Renal cortical epithelial cell (primary cell): ENCODE results near the gene UGGT1. TPM values are rescaled to one million over a fixed set of nuclear protein-coding genes. Genes with fewer than 3 reads are reported as not detected.
"Not testable (repeated sequence)": the region's sequence is repeated elsewhere in the genome, so short reads cannot be mapped to it uniquely, and the experiment has no call there.

Experiments used
- DNase-seq: peaks from one replicate; pipeline ENCODE4 v3.0.0-alpha.2; 2011; ENCODE audit warnings: low read depth
- total RNA-seq: library from RNA; depleted of rRNA; stranded (reverse); fragments of >200 nt; gene quantifications from 2 replicates; pipeline ENCODE4 v1.2.3, GENCODE V29; 2014

UGGT1 gene
- total RNA-seq, 1 donor from 2014 or later = 126 TPM

GRCh38 chr2:128170776-128171175 is 79.8 kb downstream of the UGGT1 start:
- DNase-seq = no peak

GRCh38 chr2:128172191-128172590 is 81.2 kb downstream of the UGGT1 start:
- no peak for DNase-seq

- DNase-seq = peak; percentile 16
These were observed 83.1 kb downstream of the UGGT1 start for GRCh38 chr2:128174067-128174466.

DNA sequence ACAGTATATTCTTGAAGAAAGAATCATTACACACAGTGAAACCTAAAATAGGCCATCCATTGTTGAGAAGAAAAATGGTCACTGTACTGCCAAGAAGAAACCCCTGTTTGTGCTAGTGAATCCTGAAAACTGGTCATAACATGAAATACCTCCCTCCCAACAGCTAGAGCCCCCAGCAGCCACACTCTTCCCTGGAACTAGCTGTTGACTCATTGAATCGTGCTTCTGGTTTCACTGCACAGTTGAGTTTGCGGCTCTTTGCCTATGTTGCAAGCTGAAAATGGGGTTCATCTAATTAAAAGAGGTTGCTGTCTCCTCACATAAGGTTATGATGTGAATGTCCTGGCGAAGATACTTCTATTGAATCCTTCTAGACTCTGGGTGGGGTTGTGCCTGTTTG is 86.3 kb downstream of the UGGT1 start:
- DNase-seq = no peak

GRCh38 chr2:128178149-128178649 is 87.2 kb downstream of the UGGT1 start:
- no peak for DNase-seq

DNA sequence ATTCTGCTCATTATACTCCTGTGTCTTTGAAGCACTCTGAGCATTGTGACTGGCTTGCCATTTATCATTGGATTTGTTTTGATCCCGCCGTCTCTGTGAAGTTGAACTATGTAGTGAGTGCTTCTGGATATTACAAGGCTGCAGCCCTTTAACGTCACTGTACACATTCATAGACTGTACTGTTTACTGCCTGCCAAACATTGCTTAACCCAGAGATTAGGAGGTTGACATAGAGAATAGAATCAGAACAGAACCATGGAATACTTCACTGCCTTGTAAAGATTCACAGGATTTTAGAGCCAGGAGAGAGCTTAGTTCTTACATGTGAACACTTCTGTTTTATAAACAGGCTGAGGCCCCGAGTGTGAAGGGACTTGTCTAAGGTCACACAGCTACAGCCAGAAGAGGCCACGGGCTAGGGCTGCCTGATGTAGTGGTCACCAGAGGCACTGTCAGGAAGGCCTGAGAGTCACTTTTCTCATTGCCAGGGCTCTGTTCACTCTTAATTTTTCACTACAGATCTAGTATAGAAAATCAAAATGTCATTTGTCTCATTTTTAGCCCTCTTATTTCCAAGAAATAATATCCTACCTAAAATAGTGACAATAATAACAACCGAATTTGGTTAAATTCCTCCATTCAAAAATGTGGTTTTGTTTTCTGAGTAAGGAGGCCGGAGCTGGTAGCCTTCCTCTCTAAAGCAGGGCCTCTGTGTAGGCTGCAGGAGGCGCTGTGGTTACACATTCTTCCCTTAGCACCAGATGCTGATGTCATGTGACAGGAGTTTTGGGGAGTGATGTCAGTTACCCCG is 87.9 kb downstream of the UGGT1 start:
- peak; percentile 51 for DNase-seq

DNA sequence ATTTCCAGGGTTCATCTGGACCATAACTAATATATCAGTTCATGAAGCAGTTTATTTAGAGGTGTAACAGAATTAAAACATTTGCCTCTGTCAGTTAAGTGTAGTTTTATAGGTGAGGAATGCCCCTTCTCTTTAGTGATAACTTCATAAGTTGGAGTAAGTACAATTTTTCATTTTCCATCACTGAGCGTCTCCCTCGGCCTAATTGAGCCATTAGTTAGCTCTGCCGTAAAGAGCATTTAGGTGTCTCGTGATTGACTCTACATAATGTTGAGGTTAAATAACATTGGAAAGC is 88.4 kb downstream of the UGGT1 start:
- DNase-seq = no peak

DNA sequence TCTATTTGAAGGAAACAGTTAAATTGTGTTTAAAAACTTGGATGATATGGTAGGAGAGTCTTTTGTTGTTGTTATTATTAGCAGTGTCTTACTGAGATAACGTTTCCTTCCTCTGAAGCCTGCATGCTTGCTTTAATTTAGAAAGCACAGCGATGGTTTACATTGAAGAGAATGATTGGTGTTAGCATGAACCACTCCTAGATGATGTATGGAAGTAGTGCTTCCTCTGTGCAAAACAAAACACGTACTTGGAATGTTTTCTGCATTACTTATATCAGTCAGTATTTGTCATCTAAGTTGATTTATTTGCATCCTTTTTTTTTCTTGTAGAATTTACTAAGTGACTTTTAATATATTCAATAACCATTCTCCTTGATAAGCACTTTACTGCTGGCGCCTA is 89.0 kb downstream of the UGGT1 start:
- DNase-seq = no peak

- no peak for DNase-seq
These were observed 94.6 kb downstream of the UGGT1 start for GRCh38 chr2:128185576-128185975.

DNA sequence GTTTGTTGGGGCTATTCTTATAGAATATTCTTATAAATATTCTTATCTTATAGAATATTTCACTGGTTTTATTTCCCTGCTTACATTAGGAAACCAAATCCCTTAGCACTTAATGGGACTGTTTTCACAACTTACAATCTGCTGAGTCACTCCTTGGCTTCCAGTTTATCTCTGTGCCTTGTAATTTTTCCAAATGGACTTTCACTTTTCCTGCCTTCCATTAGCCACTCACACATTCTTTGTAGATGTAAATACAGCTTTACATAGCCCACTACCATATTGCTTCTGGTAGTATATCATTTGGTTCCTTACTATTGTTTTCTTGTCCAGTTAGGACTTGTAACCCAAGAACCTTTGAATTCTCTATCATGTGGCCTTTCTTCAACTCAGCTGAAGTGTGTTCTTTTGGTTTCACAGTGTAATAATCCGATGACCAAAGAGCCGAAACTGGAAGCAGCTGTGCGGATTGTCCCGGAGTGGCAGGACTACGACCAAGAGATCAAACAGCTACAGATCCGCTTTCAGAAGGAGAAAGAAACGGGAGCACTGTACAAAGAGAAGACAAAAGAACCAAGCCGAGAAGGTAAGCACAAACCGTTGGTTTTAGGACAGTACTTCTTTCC is 96.1 kb downstream of the UGGT1 start:
- DNase-seq = peak; percentile 75

DNA sequence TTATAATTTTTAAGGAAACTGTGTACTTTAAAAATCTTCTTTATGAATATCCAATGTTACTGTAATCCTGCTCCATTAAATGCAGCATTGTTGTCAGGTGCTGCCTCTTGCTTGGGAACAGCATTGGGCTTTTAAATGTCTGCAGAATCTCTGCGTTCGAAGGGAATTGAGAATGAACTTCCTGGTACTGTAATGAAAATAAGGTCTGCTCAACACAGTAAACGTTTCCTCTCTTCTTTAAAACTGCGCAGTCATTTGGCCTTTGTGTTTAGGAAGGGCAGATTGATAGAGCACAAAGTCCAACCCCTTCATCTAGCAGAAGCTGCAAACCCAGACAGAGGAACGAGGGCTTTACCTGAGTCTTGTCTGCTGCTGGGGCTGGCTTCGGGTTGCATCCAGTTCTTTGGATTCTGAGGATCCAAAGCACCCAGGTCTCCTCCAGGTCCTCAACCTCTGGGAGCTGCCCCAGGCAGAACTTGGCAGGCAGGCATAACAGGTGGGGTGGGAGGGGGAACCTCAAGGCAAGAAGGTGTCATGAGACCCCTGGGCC is 104.5 kb downstream of the UGGT1 start:
- DNase-seq = no peak

DNA sequence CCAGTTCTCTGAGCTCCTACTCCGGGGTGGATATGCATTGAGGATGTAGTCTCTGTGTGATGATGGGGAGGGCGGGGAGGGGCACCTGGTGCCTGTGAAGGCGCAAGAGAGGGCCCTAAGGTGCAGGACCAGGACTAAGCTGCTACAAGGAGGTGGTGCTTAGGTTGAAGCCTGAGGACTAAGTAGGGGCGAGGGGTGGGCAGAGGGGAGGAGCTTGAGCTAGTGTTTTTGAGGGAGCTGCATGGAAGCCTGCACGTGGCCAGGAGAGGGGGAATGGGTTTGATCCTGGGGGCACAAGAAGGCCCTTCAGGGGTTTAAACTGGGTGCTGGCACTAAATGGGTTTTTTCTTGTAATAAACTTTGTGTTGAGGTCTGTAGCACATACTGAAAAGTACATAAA is 105.0 kb downstream of the UGGT1 start:
- DNase-seq = no peak

GRCh38 chr2:128196471-128196931 is 105.5 kb downstream of the UGGT1 start:
- DNase-seq = peak; percentile 8

DNA sequence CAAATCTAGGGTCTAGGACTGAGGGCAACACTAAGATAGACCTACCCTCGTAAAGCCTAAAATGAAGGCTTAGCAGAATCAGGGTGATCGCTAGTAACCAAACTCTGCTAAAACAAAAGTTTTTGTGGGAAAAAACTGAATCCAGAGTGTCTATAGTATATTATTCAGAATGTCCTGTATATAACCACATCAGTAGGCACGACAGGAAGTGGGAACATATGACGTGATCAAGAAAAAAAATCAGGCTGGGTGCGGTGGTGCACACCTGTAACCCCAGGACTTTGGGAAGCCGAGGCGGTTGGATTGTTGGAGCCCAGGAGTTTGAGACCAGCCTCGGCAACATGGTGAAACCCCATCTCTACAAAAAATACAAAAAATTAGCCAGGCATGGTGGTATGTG is 106.1 kb downstream of the UGGT1 start:
- no peak for DNase-seq

DNA sequence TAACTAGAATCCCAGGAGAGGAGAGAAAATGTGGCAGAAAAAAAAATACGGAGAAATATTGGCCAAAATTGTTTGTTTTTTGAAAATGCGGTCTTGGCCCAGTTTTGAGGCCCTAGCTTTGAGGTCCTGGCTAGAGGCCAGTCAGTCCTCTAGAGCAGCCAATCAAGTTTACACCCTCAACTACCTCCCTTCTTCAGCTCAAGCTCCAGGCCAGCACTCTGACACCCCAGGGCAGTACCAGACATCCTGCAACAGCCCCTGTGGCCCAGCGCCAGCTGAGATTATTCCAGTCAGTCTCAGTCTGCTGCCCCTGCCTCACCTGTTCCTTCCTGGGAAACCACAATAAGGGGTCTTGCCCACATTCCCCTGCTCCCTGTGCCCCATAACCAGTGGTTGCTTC is 107.7 kb downstream of the UGGT1 start:
- DNase-seq = no peak

DNA sequence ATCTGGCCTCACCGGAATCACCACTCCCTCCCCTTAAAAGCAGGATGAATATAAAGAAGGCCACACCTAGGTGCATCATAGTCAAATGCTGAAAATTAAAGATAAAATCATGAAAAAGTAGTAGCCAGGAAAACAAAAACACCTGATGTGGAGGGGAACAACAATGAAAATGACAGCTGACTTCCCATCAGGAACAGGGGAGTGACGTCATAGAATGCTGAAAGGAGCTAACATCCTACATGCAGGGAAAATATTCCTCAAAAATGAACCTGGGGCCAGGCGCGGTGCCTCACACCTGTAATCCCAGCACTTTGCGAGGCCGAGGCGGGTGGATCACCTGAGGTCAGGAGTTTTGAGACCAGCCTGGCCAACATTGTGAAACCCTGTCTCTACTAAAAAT is 108.1 kb downstream of the UGGT1 start:
- DNase-seq = no peak

GRCh38 chr2:128202791-128203190 is 111.8 kb downstream of the UGGT1 start:
- no peak for DNase-seq

DNA sequence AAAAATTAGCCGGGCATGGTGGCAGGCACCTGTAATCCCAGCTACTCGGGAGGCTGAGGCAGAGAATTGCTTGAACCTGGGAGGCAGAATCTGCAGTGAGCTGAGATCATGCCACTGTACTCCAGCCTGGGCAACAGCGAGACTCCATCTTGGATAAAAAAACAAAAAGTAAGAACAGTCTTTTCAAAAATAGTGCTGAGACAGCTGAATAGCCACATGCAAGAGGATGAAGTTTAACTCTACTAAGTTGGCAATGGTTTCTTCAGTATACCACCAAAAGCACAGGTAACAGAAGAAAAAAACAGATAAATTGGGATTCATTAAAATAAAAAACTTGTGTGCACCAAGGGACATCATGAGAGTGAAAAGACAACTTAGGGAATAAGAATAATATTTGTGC is 115.2 kb downstream of the UGGT1 start:
- DNase-seq = no peak

- DNase-seq = no peak
These were observed 117.0 kb downstream of the UGGT1 start for GRCh38 chr2:128208023-128208422.

DNA sequence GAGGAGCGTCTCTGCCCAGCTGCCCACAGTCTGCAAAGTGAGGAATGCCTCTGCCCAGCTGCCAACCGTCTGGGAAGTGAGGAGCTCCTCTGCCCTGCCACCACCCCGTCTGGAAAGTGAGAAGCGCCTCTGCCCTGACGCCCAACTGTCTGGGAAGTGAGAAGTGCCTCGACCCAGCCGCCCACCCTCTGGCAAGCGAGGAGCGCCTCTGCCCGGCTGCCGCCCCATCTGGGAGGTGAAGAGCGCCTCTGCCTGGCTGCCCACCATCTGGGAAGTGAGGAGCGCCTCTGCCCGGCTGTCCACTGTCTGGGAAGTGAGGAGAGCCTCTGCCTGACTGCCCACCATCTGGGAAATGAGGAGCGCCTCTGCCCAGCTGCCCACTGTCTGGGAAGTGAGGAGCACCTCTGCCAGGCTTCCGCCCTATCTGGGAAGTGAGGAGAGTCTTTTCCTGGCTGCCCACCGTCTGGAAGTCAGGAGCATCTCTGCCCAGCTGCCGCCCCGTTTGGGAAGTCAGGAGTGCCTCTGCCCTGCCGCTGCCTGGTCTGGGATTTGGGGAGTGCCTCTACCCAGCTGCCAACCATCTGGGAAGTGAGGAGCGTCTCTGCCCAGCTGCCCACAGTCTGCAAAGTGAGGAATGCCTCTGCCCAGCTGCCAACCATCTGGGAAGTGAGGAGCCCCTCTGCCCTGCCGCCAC is 117.8 kb downstream of the UGGT1 start:
- DNase-seq = not testable (repeated sequence)

DNA sequence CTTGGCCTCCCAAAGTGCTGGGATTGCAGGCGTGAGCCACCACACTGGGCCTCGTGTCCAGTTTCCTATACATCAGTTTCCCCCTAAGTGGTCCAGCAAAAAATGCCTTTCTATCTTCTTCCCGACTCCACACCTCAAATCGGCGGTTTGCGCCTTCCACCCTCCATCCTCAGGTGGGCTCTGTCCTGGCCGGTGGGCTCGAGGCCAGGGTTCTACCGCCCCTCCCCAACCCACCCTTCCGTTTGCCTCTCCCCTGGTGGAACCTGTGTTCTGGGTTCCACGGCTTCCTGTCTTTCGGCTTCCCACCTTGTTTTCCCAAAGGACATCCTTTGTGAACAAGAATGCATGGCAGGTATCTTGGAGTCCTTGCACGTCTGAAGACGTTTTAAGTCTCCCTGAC is 123.3 kb downstream of the UGGT1 start:
- no peak for DNase-seq

DNA sequence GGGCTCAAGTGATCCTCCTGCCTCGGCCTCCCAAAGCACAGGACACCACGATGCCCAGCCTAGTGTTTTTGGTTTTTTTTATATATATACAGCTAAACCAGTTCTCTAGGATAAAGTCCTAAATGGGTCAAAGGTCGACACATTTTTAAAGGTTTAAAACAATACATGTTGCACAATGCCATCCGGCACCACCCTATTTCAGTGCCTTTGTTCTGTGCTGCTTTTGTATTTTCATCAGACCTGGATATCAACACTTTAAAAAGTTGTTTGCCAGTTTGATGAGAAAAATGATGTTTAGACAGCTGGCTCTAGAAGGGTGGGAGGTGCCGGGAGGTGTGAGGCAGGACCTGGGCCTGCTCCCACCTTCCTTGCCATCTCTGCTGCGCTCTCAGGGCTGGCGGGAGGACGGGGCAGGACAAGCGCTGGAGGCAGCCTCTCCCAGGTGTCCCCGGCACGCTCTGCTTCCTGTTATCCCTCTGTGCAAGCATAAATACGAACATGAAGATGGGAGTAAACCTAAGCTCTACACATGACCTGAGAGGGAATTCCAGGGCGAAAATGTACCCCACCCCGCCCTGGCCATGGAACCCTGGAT is 124.0 kb downstream of the UGGT1 start:
- DNase-seq = no peak
